ENCODE data around the gene ZEB2. TPM values are rescaled to one million over a fixed set of nuclear protein-coding genes. Genes with fewer than 3 reads are reported as not detected.

The ZEB2 gene
- total and polyA plus RNA-seq, 2 of the 13 experiments (the other 11 are each of a cell fraction or from before 2014, with no cell fraction given): 0.07 TPM; not detected in 1

GRCh38 chr2:144498277-144498676 lies 21.6 kb downstream of the ZEB2 start (continued):
- TF ChIP-seq, protein P1, sequence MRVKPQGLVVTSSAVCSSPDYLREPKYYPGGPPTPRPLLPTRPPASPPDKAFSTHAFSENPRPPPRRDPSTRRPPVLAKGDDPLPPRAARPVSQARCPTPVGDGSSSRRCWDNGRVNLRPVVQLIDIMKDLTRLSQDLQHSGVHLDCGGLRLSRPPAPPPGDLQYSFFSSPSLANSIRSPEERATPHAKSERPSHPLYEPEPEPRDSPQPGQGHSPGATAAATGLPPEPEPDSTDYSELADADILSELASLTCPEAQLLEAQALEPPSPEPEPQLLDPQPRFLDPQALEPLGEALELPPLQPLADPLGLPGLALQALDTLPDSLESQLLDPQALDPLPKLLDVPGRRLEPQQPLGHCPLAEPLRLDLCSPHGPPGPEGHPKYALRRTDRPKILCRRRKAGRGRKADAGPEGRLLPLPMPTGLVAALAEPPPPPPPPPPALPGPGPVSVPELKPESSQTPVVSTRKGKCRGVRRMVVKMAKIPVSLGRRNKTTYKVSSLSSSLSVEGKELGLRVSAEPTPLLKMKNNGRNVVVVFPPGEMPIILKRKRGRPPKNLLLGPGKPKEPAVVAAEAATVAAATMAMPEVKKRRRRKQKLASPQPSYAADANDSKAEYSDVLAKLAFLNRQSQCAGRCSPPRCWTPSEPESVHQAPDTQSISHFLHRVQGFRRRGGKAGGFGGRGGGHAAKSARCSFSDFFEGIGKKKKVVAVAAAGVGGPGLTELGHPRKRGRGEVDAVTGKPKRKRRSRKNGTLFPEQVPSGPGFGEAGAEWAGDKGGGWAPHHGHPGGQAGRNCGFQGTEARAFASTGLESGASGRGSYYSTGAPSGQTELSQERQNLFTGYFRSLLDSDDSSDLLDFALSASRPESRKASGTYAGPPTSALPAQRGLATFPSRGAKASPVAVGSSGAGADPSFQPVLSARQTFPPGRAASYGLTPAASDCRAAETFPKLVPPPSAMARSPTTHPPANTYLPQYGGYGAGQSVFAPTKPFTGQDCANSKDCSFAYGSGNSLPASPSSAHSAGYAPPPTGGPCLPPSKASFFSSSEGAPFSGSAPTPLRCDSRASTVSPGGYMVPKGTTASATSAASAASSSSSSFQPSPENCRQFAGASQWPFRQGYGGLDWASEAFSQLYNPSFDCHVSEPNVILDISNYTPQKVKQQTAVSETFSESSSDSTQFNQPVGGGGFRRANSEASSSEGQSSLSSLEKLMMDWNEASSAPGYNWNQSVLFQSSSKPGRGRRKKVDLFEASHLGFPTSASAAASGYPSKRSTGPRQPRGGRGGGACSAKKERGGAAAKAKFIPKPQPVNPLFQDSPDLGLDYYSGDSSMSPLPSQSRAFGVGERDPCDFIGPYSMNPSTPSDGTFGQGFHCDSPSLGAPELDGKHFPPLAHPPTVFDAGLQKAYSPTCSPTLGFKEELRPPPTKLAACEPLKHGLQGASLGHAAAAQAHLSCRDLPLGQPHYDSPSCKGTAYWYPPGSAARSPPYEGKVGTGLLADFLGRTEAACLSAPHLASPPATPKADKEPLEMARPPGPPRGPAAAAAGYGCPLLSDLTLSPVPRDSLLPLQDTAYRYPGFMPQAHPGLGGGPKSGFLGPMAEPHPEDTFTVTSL (CRISPR knock-in tag; IDR thresholded peaks at IDR 0.05; ENCODE audit: borderline replicate concordance): no peak
- no peak for TF ChIP-seq ETV5 (CRISPR knock-in tag; IDR thresholded peaks at IDR 0.05; ENCODE audit: borderline replicate concordance)
- TF ChIP-seq, protein P2, sequence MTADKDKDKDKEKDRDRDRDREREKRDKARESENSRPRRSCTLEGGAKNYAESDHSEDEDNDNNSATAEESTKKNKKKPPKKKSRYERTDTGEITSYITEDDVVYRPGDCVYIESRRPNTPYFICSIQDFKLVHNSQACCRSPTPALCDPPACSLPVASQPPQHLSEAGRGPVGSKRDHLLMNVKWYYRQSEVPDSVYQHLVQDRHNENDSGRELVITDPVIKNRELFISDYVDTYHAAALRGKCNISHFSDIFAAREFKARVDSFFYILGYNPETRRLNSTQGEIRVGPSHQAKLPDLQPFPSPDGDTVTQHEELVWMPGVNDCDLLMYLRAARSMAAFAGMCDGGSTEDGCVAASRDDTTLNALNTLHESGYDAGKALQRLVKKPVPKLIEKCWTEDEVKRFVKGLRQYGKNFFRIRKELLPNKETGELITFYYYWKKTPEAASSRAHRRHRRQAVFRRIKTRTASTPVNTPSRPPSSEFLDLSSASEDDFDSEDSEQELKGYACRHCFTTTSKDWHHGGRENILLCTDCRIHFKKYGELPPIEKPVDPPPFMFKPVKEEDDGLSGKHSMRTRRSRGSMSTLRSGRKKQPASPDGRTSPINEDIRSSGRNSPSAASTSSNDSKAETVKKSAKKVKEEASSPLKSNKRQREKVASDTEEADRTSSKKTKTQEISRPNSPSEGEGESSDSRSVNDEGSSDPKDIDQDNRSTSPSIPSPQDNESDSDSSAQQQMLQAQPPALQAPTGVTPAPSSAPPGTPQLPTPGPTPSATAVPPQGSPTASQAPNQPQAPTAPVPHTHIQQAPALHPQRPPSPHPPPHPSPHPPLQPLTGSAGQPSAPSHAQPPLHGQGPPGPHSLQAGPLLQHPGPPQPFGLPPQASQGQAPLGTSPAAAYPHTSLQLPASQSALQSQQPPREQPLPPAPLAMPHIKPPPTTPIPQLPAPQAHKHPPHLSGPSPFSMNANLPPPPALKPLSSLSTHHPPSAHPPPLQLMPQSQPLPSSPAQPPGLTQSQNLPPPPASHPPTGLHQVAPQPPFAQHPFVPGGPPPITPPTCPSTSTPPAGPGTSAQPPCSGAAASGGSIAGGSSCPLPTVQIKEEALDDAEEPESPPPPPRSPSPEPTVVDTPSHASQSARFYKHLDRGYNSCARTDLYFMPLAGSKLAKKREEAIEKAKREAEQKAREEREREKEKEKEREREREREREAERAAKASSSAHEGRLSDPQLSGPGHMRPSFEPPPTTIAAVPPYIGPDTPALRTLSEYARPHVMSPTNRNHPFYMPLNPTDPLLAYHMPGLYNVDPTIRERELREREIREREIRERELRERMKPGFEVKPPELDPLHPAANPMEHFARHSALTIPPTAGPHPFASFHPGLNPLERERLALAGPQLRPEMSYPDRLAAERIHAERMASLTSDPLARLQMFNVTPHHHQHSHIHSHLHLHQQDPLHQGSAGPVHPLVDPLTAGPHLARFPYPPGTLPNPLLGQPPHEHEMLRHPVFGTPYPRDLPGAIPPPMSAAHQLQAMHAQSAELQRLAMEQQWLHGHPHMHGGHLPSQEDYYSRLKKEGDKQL (CRISPR knock-in tag; IDR thresholded peaks at IDR 0.05; ENCODE audit: low read depth): no peak

All from HepG2 (cell line).